ENCODE results near the gene RSPO4. TPM values are rescaled to one million over a fixed set of nuclear protein-coding genes. Genes with fewer than 3 reads are reported as not detected.

RSPO4 gene
- polyA plus RNA-seq, 2 of the 4 experiments (the other 2 are of a cell fraction) = not detected

DNA sequence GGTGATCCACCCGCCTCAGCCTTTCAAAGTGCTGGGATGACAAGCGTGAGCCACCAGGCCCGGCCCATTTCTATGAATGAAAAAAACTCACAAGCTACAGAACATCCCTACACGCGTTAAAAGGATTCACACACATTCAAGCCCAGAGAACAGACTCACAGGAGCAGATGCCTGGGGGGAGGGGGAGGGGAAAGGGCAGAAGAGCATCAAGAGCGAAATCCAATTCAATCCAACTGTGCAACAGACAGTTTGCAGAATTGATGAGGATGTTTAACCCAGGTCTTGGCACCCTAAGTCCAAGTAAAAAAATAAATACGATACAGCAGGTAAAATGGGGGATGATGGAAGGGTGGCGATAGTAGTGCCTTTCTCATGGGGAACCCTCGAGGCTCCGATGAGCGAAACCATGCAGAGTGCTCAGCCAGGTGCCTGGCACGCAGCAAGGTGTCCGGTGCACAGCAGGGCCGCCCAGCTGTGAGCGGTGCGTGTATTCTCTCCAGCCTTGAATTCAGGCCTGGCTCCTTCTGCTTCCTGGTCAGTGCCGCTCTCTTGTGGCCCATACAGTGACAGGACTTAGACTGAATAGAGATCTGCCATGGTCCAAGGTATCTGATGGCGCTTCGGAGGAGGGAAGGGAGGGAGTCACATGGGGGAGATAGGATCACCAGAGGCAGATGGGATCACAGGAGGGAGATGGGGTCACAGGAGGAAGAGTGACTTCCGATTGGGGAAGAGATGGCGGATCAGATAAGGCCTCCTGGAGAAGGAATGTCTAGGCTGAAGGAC, 50.5 kb downstream of the RSPO4 start:
- no peaks in the 10 kb centered on the region for H3K4me1 ChIP-seq
- no peak overlapping the region for H3K4me2 ChIP-seq
- no peaks in the 10 kb centered on the region for H3K9me3 ChIP-seq
- no peak overlapping the region for H3K27ac ChIP-seq
- peak in 1 of 2 experiments; percentile 19 for DNase-seq (ENCODE audit: low read depth in 1 of 2, low spot score in 1 of 2)
- ChIA-PET CTCF (interaction anchor here (0.6 to 25.7 kb wide), 3 partner anchors 13 to 715 kb away, joined by 3 to 872 read pairs (median 3); partner anchors contain the start of gene FAM110A), POLR2A (no interaction called here)
- ATAC-seq = peak in 1 of 2 experiments; percentile 20; a peak in 1 of 6 replicates
- WGBS (ENCODE audit: missing lambda C conversion rate) = 62% methylated on average over 21 of the region's 21 CpGs
- TF ChIP-seq KDM1A (IDR thresholded peaks at IDR 0.05; ENCODE audit: low read depth) (0 out of 2 replicates have a peak, but pooled peaks have one; percentile 14), KDM5A (IDR thresholded peaks at IDR 0.05) (no peak)
- no peak for FAIRE-seq
- no peak overlapping the region for H3K4me3 ChIP-seq

DNA sequence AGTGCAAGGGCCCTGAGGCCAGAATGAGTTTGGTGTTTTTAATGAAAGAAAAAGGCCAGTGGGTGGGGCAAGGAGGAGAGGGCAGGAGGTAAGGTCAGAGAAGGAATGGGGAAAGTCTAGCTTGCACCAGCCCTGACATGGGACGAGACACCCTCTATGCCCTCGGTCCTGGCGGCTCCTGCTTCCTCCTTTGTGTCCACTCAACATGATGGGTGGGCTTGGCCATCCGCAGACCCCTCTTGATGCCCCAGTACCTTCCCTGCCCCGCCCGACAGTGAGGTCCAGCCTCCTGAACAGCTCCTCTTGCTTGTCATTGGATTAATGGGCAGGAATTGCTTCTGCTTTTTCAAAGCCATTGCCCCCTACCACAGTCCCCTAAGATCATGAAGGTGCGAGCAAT, 52.4 kb downstream of the RSPO4 start:
- WGBS (ENCODE audit: missing lambda C conversion rate) = 14% methylated on average over 7 of the region's 7 CpGs
- no peaks in the 10 kb centered on the region for H3K9me3 ChIP-seq
- TF ChIP-seq GATA3 (IDR thresholded peaks at IDR 0.05; ENCODE audit: borderline replicate concordance) = no peak
- no peak for TF ChIP-seq HDAC2 (IDR thresholded peaks at IDR 0.05)
- TF ChIP-seq RCOR1 (IDR thresholded peaks at IDR 0.05; ENCODE audit: low read depth, low read length) = no peak
- no peak for TF ChIP-seq CBX2 (IDR thresholded peaks at IDR 0.05; ENCODE audit: borderline replicate concordance, low read depth)
- TF ChIP-seq, protein P1, sequence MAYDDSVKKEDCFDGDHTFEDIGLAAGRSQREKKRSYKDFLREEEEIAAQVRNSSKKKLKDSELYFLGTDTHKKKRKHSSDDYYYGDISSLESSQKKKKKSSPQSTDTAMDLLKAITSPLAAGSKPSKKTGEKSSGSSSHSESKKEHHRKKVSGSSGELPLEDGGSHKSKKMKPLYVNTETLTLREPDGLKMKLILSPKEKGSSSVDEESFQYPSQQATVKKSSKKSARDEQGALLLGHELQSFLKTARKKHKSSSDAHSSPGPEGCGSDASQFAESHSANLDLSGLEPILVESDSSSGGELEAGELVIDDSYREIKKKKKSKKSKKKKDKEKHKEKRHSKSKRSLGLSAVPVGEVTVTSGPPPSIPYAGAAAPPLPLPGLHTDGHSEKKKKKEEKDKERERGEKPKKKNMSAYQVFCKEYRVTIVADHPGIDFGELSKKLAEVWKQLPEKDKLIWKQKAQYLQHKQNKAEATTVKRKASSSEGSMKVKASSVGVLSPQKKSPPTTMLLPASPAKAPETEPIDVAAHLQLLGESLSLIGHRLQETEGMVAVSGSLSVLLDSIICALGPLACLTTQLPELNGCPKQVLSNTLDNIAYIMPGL (CRISPR knock-in tag; IDR thresholded peaks at IDR 0.05; ENCODE audit: borderline replicate concordance) = no peak
- TF ChIP-seq KDM1A (IDR thresholded peaks at IDR 0.05; ENCODE audit: low read depth) = no peak
- TF ChIP-seq, protein P2, sequence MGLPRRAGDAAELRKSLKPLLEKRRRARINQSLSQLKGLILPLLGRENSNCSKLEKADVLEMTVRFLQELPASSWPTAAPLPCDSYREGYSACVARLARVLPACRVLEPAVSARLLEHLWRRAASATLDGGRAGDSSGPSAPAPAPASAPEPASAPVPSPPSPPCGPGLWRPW (IDR thresholded peaks at IDR 0.05) = no peak
- no peak for TF ChIP-seq ZFP36 (IDR thresholded peaks at IDR 0.05; ENCODE audit: borderline replicate concordance, partially characterized antibody)
- TF ChIP-seq, protein P3, sequence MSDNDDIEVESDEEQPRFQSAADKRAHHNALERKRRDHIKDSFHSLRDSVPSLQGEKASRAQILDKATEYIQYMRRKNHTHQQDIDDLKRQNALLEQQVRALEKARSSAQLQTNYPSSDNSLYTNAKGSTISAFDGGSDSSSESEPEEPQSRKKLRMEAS (IDR thresholded peaks at IDR 0.05) = no peak
- no peak for TF ChIP-seq ZNF302 (CRISPR knock-in tag; IDR thresholded peaks at IDR 0.05)
- no peak for TF ChIP-seq MYC (IDR thresholded peaks at IDR 0.05; ENCODE audit: borderline replicate concordance, low read length)
- no peak for TF ChIP-seq EP300 (IDR thresholded peaks at IDR 0.05)
- TF ChIP-seq TFCP2L1 (CRISPR knock-in tag; IDR thresholded peaks at IDR 0.05) = no peak
- no peak for TF ChIP-seq POLR2AphosphoS2 (conservative IDR thresholded peaks at IDR 0.05; ENCODE audit: low read length)
- no peak for TF ChIP-seq NFE2L2 (conservative IDR thresholded peaks at IDR 0.05; ENCODE audit: low read length)
- TF ChIP-seq, protein P4, sequence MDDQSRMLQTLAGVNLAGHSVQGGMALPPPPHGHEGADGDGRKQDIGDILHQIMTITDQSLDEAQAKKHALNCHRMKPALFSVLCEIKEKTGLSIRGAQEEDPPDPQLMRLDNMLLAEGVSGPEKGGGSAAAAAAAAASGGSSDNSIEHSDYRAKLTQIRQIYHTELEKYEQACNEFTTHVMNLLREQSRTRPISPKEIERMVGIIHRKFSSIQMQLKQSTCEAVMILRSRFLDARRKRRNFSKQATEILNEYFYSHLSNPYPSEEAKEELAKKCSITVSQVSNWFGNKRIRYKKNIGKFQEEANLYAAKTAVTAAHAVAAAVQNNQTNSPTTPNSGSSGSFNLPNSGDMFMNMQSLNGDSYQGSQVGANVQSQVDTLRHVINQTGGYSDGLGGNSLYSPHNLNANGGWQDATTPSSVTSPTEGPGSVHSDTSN (IDR thresholded peaks at IDR 0.05) = no peak
- TF ChIP-seq RARB (CRISPR knock-in tag; IDR thresholded peaks at IDR 0.05) = no peak
- TF ChIP-seq EHF (CRISPR knock-in tag; IDR thresholded peaks at IDR 0.05) = no peak
- no peak for ATAC-seq
- no peak for DNase-seq (ENCODE audit: low read depth in 1 of 2, low spot score in 1 of 2)
- no peak overlapping the region for H3K4me3 ChIP-seq
- H3K4me2 ChIP-seq = no peak overlapping the region
- H3K27ac ChIP-seq = no peak overlapping the region
- no peaks in the 10 kb centered on the region for H3K4me1 ChIP-seq
- CTCF ChIA-PET = interaction anchor here (0.8 to 25.7 kb wide), 4 partner anchors 10 to 264 kb away, joined by 3 to 872 read pairs (median 3); partner anchors contain the start of gene FAM110A
- no peak for FAIRE-seq
- POLR2A ChIA-PET = no interaction called here

DNA sequence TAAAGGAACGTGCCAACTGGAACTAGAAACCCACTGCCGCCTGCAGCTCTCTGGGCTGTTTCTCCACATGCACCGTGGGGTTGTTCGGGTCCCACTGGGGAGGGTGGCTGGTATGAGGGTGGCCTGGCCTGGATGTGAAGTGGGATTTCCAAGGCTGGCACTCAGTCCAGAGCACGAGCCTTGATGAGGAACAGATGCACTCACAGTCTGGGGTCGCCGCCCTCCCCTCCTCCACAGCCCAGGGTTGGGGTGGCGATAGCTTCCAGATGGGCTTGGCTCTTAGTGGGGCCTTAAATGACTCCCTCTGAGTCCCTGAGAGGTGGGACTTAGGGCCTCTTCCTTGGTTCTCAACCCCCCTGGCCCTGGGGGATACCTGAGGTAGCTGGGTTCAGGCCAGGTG, 55.3 kb downstream of the RSPO4 start:
- no peak for DNase-seq (ENCODE audit: low read depth in 1 of 2, low spot score in 1 of 2)
- H3K4me2 ChIP-seq = no peak overlapping the region
- H3K27ac ChIP-seq = no peak overlapping the region
- WGBS (ENCODE audit: missing lambda C conversion rate) = 44% methylated on average over 7 of the region's 8 CpGs
- ChIA-PET CTCF (interaction anchor here (1.0 to 8.6 kb wide), 5 partner anchors 10 to 131 kb away, joined by 3 to 90 read pairs (median 4); no protein-coding TSS in a partner anchor), POLR2A (no interaction called here)
- ATAC-seq = no peak
- no peak overlapping the region for H3K4me3 ChIP-seq
- no peaks in the 10 kb centered on the region for H3K4me1 ChIP-seq
- FAIRE-seq = no peak
- no peaks in the 10 kb centered on the region for H3K9me3 ChIP-seq
- TF ChIP-seq NFE2L2 (conservative IDR thresholded peaks at IDR 0.05; ENCODE audit: low read length) = no peak
- TF ChIP-seq MYC (IDR thresholded peaks at IDR 0.05; ENCODE audit: borderline replicate concordance, low read length) = no peak
- TF ChIP-seq EHMT2 (IDR thresholded peaks at IDR 0.05; ENCODE audit: low read depth) = no peak
- TF ChIP-seq GATA3 (IDR thresholded peaks at IDR 0.05; ENCODE audit: borderline replicate concordance) = no peak
- no peak for TF ChIP-seq EP300 (IDR thresholded peaks at IDR 0.05)
- no peak for TF ChIP-seq MAZ (IDR thresholded peaks at IDR 0.05; ENCODE audit: borderline replicate concordance, low read depth, low read length)
- no peak for TF ChIP-seq MAFK (IDR thresholded peaks at IDR 0.05; ENCODE audit: partially characterized antibody)
- no peak for TF ChIP-seq TP53 (CRISPR knock-in tag; IDR thresholded peaks at IDR 0.05)
- TF ChIP-seq POLR2A (IDR thresholded peaks at IDR 0.05; ENCODE audit: low read length) = no peak
- no peak for TF ChIP-seq RAD21 (conservative IDR thresholded peaks at IDR 0.05 in 1 of 2, IDR thresholded peaks at IDR 0.05 in 1 of 2)
- TF ChIP-seq, protein P4 (IDR thresholded peaks at IDR 0.05) = no peak
- TF ChIP-seq ZC3H11A (IDR thresholded peaks at IDR 0.05) = no peak
- no peak for TF ChIP-seq KDM5A (IDR thresholded peaks at IDR 0.05)
- no peak for TF ChIP-seq CEBPB (IDR thresholded peaks at IDR 0.05)

Data from A549 (cell line).